Esophagus squamous epithelium (tissue), 4 donors: ENCODE measurements around the gene C1orf74.

Source experiments
- CTCF ChIP-seq, 6 experiments: fragments of 450-650 bp in 4 of 6; fragments of 200-600 bp in 2 of 6; sonication (generic) in 2 of 6; IDR thresholded peaks; one replicate each; pipeline ENCODE4 v1.5.1; 2016 to 2019; ENCODE audit warnings: antibody characterized with exemption in 6 of 6, mild to moderate bottlenecking in 4 of 6, moderate library complexity in 4 of 6
- POLR2A ChIP-seq, 4 donors: fragments of 450-650 bp; IDR thresholded peaks; one replicate each; pipeline ENCODE4 v1.6.1; 2017; ENCODE audit warnings: antibody characterized with exemption in 4 of 4, mild to moderate bottlenecking in 4 of 4, moderate library complexity in 3 of 4

GRCh38 chr1:209741889-209742288, 42.5 kb downstream of the C1orf74 start:
- TF ChIP-seq CTCF (IDR thresholded peaks at IDR 0.05) (no peak), POLR2A (IDR thresholded peaks at IDR 0.05) (no peak)
